ENCODE results near the gene APBB1. TPM values are rescaled to one million over a fixed set of nuclear protein-coding genes. Genes with fewer than 3 reads are reported as not detected.

The APBB1 gene
- total RNA-seq, 4 donors from 2014 or later = 16.2 to 110 (median 38.0) TPM

GRCh38 chr11:6437993-6438392 lies 19.1 kb upstream of the APBB1 start:
- intact Hi-C loops (cut with DNase I; ENCODE audit: low total_unique reads) = no loop called here

GRCh38 chr11:6437423-6437822 lies 18.5 kb upstream of the APBB1 start:
- Histone ChIP-seq H3K9me3 (no peaks in the 10 kb centered on the region), H3K4me1 (no peaks in the 10 kb centered on the region), H3K27ac (no peak overlapping the region), H3K36me3 (no peaks in the 10 kb centered on the region), H3K4me3 (no peak overlapping the region), H3K27me3 (no peaks in the 10 kb centered on the region)
- DNase-seq = no peak
- TF ChIP-seq CTCF (IDR thresholded peaks at IDR 0.05) (no peak), POLR2A (IDR thresholded peaks at IDR 0.05) (no peak)
- intact Hi-C loops (cut with DNase I; ENCODE audit: low total_unique reads) = no loop called here

More at GRCh38 chr11:6437993-6438392, 19.1 kb upstream of the APBB1 start:
- Histone ChIP-seq H3K4me3 (no peak overlapping the region), H3K27ac (no peak overlapping the region), H3K4me1 (no peaks in the 10 kb centered on the region), H3K9me3 (no peaks in the 10 kb centered on the region), H3K27me3 (no peaks in the 10 kb centered on the region), H3K36me3 (no peaks in the 10 kb centered on the region)
- TF ChIP-seq CTCF (IDR thresholded peaks at IDR 0.05) = no peak
- no peak for TF ChIP-seq POLR2A (IDR thresholded peaks at IDR 0.05)
- DNase-seq = no peak

- no peak for TF ChIP-seq CTCF (IDR thresholded peaks at IDR 0.05)
- TF ChIP-seq POLR2A (IDR thresholded peaks at IDR 0.05) = no peak
- no peak overlapping the region for H3K27ac ChIP-seq
- H3K4me3 ChIP-seq = no peak overlapping the region
- H3K4me1 ChIP-seq = no peaks in the 10 kb centered on the region
- no peak for DNase-seq
- H3K27me3 ChIP-seq = no peaks in the 10 kb centered on the region
- intact Hi-C loops (cut with DNase I; ENCODE audit: low total_unique reads) = no loop called here
- H3K36me3 ChIP-seq = no peaks in the 10 kb centered on the region
- H3K9me3 ChIP-seq = no peaks in the 10 kb centered on the region
Measured at GRCh38 chr11:6433998-6434660, 15.2 kb upstream of the APBB1 start.

- TF ChIP-seq POLR2A (IDR thresholded peaks at IDR 0.05) = no peak
- TF ChIP-seq CTCF (IDR thresholded peaks at IDR 0.05) = no peak
- no peaks in the 10 kb centered on the region for H3K4me1 ChIP-seq
- intact Hi-C loops (cut with DNase I; ENCODE audit: low total_unique reads) = no loop called here
- DNase-seq = no peak
- H3K9me3 ChIP-seq = no peaks in the 10 kb centered on the region
- H3K36me3 ChIP-seq = no peaks in the 10 kb centered on the region
- H3K27ac ChIP-seq = no peak overlapping the region
- H3K27me3 ChIP-seq = no peaks in the 10 kb centered on the region
- H3K4me3 ChIP-seq = no peak overlapping the region
Measured at GRCh38 chr11:6431861-6432260, 13.0 kb upstream of the APBB1 start.

- H3K36me3 ChIP-seq = no peaks in the 10 kb centered on the region
- intact Hi-C loops (cut with DNase I; ENCODE audit: low total_unique reads) = no loop called here
- DNase-seq = no peak
- H3K27ac ChIP-seq = no peak overlapping the region
- H3K4me3 ChIP-seq = no peak overlapping the region
- no peak for TF ChIP-seq POLR2A (IDR thresholded peaks at IDR 0.05)
- no peak for TF ChIP-seq CTCF (IDR thresholded peaks at IDR 0.05)
- H3K4me1 ChIP-seq = no peaks in the 10 kb centered on the region
- H3K9me3 ChIP-seq = no peaks in the 10 kb centered on the region
- H3K27me3 ChIP-seq = no peaks in the 10 kb centered on the region
Measured at GRCh38 chr11:6427516-6427915, 8.6 kb upstream of the APBB1 start.
